Stimulated activated CD4-positive, alpha-beta T cell treated with anti-CD3 and anti-CD28 coated beads, Interleukin-15, amount 100 ng/mL, for 48 hours (primary cell): Measurements from ENCODE around the gene C1orf146.
"Not testable (repeated sequence)": the region's sequence is repeated elsewhere in the genome, so short reads cannot be mapped to it uniquely, and the experiment has no call there.

Experiments used
- DNase-seq, 2 donors: peaks; one replicate each; pipeline ENCODE4 v3.0.0-alpha.2; 2020; ENCODE audit warnings: low read depth in 2 of 2

C1orf146 gene, protein sequence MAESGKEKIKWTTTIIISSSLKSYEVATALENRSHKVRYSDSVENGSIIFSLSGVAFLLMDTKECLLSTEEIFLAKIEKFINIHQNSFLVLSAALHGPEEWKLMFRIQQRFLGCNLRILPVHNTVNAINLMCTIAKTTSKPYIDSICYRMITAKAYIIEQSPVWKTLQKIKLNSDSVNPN

DNA sequence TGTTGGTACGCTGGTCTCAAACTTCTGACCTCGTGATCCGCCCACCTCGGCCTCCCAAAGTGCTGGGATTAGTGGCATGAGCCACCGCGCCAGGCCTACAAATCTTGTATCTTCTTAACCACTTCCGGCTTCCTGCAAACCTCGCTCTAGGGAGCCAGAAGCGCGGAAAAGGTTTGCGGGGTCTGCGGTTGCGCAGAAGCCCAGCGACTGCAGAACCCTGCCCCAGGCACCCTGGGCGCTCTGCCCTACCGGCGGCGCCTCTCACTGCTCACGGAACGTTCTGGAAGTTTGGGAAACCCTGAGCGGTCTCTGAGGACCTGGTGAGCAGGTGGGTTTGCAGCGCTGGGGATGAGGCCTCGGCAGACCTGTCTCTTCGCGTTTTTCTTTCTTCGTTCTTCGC is at the start of gene C1orf146:
TSS of gene C1orf146 (plus strand) at position 195 of the 400 bp plus-strand sequence. CDS start 13,506 bp downstream, outside the sequence.
- DNase-seq, result no peak

DNA sequence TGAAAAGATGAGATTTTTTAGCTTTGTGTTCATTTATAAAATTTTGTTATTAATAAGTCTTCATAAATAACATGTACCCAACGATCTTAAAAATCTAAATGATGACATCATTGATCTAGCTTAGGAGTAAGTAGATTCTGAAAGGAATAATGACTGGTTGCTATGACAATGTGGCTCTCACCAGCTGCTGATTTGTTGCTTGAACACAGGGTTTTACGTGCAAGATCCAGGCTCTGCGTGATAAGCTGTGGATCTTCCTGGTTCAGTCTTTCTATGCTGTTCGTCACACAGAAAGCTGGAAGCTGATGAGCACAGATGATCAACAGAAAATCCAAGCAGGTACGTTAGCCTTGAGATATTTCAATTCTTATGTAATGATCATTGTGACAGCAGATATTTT is 49.1 kb upstream of the C1orf146 start:
- DNase-seq, result no peak

DNA sequence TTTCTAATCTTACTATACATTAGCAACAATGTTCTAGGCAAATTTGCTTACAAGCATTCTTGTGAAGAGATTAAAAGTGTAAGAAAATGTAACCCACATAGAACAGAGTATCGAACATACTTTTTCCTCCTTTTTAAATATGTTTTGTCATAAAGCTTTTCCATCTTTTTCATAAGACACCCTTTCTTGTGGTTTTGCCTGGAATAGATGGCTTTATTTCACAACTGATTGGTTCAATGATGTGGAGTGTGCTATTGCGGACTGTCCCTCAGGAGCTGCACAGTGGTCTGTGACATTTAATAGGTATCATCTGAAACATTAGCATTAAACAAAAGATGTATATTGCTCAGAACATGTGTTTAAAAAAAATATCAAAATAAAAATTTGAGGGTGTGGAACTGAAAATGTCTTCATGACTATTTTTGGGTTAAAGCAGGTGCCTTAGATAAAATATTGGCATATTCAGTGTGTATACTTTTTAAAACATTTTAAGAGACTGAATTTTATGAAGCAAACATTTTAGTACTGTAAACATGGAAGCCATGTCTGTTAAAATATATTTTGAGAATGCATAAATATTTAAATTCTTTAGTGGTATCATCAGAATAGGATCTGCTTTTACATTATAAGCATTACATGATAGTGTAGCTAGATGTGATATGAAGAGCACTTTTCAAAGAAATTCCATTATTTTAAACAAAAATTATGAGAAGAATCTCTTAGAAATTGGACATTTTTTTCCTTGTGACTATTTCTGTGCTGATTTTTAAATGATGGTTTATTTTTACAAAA is 48.3 kb upstream of the C1orf146 start:
- no peak for DNase-seq

DNA sequence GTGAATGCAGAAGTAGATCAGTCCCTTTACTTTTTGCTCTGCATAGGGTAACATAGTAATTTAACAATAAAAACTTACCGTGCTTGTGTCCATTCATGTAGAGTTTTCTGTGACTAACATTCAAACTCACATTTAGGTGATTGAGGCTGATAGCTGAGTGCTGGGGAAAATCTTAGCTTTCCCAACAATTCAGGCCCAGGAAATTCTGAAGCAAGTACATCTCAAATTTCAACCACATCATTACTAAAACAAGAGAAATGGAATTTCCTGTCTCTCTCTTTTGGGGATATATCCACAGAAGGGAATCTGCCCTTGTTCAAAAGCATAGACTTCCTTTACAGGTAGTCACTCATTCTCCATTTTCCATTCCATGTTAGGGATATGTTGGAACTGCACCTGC is 33.1 kb upstream of the C1orf146 start:
- no peak for DNase-seq

DNA sequence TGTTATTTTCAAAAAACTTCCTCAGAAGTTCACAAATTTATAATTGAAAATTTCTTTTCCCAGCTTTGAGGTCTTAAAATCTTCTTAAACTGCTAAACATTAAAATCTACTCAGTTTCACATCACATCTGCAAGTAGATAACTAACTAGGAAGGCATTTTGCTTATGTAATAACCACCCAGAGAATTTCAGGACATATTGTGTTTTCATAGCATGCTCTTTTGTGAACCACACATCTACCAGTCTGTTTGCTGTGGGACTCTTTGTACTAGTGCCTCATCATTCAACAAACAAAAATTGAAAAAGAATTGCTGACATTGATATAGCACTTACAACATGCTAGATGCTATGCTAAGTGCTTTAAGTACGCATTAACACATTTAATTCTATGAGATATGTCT is 31.6 kb upstream of the C1orf146 start:
- no peak for DNase-seq

DNA sequence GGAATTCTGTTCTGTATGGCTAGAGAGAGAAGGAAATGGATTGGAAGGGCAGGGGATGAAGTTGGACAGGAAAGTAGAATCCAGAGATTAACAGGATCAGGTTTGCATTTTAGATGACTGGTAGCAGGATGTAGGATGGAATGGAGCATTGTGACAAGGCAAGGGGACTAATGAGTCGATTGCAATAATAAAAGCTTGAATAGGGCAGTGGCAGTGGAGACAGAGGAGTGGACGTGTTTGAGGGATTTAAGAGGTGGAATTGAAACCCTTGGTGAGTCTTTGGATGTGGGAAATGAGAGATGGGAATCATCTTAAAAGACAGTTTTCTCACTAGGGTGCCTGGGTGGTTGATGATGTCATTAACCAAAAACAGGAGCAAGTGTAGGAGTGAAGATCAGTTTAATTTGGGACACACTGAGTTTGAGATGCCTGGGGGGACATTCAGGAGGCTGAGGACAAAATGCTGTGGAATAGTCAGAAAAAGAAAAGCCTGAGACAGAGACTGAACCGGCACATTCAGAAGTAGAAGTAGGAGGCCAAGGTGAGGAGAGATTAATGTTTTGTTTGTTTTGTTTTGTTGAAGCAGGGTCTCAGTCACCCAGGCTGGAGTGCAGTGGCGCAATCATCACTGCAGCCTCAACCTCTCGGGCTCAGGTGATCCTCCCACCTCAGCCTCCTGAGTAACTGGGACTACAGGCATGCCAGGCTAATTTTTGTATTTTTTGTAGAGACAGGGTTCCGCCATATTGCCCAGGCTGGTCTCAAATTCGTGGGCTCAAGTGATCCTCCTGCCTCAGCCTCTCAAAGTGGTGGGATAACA is 29.1 kb upstream of the C1orf146 start:
- no peak for DNase-seq

DNA sequence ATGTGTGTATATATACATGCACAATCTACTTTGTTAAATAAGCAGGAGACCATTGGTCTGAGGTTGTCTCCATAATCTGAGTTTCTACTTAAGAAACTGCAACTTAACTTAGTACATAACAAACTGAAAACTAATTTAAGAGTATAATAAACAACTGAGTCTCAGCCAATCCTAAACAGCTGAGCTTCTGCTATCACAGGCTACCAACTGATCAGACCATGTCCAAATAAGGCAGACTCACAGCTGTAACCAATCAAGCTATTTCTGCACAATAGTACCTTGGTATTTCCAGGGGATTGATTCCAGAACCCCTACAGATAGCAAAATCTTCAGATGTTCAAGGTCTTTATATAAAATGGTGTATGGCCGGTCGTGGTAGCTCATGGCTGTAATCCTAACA is 26.0 kb upstream of the C1orf146 start:
- DNase-seq, result no peak

DNA sequence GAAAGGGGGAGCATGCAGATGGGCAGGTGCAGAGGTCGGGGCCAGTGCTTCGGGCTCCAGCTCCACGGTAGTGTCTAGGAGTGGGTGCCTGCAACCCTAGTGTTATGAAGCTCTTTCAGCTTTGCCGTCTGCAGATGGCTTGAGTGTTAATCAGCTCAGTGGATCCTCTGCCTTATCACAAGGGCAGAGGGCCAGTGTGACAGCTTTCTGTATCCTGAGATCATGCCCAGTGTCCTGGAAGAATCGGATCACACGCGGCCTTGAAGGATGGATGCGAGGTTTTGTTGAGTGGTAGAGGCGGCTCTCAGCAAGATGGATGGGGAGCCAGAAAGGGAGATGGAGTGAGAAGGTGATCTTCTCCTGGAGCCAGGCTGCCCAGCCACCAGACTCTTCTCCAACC is 25.5 kb upstream of the C1orf146 start:
- no peak for DNase-seq

DNA sequence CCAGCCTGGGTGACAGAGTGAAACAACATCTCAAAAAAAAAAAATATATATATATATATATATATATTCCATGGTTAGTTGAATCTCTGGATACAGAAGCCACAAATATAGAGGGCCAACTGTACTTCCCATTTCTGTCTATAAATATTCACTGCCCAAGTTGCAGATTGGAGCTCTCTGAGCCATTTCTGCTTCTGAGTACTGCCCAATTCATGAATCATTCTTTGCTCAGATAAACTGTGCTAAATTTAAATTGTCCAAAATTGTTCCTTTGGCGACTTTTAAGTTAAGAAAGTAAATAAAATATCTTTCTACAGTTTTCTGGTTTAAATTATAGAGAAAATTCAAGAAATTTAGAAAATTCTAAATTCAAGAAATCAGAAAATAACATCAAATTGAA is 23.2 kb upstream of the C1orf146 start:
- DNase-seq, result no peak

DNA sequence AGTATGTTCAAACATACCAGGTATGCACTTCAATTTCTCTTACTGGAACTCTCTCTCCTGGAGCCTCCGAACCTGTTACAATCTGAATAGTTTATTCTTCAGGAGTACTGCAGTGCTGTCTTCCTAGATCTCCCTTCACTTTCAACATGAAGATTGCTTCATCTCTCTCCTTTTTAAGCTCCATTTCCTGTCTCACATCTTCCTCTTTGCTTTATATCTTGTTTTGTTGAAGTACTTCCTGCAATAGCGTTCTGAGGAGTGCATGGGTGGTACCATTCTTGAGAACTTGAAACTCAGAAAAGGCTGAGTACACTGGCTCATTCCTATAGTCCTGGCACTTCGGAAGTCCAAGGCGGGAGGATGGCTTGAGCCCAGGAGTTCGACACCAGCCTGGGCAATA is 15.7 kb upstream of the C1orf146 start:
- DNase-seq, result no peak

DNA sequence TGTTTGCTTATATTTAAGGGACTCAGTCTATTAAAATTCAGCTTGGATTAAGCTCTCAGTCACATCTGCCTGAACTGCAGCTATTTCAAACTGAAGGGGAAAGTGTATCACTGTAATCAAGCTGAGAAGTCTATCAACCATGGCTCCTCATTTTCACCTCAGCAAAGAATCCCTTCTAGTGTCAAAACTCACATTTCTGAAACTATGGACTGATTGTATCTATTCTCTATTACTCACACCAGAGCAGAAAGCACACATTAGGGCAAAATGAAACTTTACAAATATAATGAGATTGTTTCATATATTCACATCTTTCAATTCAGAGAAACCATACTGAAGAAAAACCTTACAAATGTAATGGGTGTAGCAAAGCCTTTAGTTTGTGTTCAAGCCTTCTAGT is 14.6 kb upstream of the C1orf146 start:
- no peak for DNase-seq

DNA sequence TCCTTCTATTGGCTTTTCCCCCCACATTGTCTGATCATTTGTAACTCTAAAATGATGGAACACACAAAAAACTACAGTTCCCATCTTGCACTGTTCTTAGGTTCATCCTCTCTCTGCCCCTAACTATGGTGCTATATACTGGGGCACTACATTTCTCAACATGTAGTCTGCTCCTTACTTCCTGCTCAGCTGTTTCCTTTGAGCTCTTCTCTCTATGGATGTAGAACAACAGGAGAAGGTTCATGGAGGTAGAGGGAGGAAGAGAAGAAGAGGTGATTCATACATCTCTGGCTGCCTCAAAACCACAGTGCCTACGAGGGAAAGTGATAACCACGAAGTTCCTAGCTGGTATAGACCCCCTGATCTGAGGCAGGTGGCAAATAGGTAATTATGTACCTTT is 7.0 kb upstream of the C1orf146 start:
- no peak for DNase-seq

DNA sequence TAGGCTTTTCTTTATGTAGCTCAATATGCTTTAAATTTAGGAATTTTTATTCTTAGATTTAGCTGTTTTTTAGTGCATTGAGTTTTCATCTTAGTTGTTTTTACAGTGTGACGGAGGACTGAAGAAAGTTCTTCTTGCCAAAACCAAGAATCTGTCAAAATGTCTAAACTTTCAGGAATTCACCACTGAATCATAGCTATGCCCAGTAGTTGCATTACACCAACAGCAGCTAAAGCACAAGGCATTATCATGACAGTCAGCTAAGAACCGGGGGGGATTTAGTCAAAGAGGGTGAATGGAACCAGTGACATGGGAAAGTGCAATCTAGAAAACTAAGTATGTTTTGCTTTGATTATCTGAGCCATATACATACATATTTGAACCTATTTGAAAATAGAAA is 6.5 kb upstream of the C1orf146 start:
- DNase-seq, result no peak

DNA sequence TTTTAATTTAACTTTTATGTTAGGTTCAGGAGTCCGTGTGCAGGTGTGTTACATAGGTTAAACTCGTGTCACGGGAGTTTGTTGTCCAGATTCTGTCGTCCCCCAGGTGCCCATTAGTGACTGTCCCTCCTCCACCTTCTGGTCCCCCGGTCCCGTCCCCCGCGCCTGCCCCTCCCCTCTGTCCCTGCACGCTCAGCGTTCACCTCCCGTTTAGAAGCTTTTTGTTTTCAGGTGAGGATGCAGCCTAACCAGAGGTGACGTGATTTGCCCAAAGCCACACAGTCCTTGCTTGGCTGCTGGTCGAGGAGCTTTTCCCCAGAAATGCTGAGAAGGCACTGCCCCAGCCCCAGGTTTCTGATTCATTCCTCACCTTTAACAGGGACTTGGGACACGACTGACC is 844 bp downstream of the C1orf146 start:
- no peak for DNase-seq

DNA sequence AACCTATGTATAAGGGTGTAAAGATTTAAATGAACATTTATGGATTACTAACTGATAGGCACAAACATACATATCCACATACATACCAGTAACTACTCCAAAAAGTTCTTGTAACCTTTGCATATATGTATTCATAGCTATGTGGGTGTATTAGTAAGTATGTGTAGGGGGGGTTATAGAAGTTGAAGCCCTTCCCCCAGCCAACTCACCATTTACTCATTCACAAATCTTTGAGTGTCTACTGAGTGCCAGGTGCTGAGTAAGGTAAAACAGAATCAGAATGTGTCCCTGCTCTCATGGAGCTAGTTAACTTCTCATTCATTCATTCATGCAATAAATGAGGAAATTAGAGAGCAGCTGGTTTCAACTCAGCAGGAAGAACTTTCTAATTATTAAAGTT is 1.3 kb downstream of the C1orf146 start:
- DNase-seq, result no peak

DNA sequence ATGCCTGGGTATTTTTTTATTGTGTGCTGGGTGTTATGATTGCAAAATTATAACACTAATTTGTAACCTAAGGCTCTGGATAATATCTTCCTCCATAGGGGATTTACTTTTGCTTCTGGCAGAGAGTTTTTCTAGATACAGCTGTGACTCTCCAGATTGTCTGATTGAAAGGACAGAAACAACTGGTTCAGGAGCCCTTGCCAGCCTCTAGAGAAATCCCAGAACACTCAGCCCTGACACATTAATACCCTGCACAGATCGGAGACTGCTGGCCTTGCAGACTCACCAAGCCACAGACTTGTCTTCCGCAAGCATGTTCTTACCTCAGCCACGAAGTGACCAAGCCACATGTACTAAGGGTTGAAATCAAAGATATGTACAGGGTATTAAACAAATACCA is 10.7 kb downstream of the C1orf146 start:
- DNase-seq, result no peak

DNA sequence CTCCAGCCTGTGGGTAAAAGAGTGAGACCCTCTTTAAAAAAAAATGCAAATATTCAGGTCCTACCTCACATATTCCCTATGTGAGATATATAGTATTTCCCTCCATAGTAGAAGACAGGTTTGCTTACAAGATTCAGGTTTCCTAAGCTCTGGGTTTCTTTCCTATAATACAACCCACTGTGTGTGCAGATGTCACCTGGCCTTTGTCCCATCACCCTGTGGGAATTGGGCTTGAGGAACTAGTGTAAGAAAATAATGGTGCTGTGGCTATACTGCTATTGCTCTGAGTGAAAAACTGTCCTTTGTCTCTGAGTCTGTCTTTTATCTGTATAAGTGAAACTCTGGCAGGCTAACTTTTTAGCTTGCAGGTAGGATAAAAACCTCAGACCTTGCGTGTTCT is 13.0 kb downstream of the C1orf146 start:
- no peak for DNase-seq

DNA sequence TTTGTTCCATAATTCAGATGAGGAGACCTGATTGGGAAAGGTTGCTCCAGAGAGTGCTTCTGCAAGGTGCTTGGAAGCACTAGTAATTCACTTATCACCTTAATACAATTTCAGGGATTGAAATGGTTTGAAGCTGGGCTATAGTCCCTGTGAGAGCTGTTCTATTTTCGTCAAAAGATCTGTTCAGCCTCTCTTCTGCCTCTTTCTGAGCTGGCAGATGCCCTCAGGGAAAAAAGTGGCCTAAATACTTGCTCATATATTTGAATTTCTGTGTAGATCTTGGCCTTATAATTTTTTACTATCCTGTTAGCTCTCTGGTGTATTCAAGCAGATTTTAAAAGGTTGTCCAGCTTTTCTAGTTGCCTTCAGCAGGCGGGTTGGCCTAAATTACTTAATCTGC is 22.3 kb downstream of the C1orf146 start:
- no peak for DNase-seq

DNA sequence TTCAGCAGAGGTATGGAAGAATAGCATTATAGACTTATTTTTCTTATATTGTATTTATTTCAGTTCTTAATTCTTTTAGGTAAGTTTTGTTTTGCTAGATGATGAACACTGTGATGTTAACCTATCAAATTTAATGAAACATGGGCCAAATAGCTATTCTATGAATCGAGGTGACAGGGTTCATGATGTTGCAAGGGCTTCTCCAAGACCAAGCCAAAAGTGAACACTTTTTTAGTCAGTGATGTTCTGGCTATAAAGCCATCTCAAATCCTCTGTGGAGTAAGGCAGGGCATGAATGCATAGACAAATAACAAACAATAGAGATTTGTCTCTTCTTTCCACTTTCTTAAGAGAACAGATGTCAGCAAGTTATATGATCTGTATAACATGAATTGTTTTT is 26.7 kb downstream of the C1orf146 start:
- DNase-seq, result no peak

DNA sequence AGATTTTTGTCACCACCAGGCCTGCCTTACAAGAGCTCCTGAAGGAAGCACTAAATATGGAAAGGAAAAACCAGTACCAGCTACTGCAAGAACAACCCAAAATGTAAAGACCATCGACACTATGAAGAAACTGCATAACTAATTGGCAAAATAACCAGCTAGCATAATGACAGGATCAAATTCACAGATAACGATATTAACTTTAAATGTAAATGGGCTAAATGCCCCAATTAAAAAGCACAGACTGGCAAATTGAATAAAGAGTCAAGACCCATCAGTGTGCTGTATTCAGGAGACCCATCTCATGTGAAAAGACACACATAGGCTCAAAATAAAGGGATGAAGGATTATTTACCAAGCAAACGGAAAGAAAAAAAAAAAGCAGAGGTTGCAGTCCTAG is 37.0 kb downstream of the C1orf146 start:
- DNase-seq, result not testable (repeated sequence)

DNA sequence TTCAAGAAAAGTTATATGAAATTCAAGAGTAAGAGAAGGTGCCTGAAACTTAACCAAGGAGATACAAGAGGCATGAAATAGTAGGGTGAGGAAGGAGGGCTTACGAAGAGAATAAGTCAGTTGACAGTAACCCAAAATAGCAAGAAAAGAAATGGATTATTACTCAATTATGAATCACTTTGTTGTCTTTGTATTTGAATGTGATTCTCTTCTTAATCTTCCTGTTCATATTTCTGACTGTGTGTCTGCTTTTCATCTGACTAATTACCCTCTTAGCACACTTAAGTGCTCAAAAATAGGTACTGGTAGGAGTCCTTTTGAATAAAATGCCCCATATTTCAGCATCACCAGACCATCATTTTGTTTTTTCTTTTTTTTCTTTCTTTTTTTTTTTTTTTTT is 41.6 kb downstream of the C1orf146 start:
- no peak for DNase-seq

DNA sequence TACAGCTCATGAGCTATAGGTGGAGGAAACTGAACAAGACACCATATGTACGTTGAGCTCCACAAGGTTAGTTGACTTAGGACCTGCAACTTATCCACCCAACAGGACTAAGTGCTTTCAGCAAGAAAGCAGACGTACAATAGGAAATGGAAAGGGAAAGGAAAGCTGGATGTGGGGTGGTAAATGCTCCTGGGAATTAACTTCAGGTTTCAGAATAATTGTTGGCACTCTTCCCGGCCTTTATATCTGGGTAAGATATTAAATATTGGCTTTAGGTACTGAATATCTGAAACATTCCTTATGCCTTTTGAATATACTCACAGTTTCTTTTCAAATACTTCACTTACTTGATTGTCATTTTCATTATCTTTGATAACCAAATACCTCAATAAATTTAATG is 44.8 kb downstream of the C1orf146 start:
- DNase-seq, result no peak

DNA sequence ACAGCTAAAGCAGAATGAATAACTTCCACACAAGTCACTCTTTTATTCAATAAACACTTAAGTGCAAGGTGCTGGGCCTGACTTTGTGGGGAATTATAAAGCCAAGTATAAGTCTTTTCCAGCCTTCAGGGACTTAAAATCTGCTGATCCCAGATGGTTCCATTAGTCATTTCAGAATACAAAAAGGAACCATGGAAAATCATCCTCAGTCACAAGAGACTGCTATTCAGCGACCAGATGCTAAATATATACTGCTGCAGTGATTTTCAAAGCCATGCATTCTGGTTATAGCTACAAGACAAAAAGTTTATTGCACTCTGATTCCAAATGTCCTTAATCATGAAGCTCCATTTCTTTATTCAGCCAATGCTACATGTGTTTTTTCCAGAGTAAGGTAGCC is 55.3 kb downstream of the C1orf146 start:
- no peak for DNase-seq
